Colon (tissue), 2 donors: ENCODE results near the gene GPR146.
"Not testable (repeated sequence)": the region's sequence is repeated elsewhere in the genome, so short reads cannot be mapped to it uniquely, and the experiment has no call there.

Experiments used
- FAIRE-seq: peaks from 2 replicates; lab custom pipeline; 2012; peaks lifted over from hg19 to GRCh38; lab: Jason Lieb, UNC
- donor health status: control.
- donor health status: control.

Gene GPR146

GRCh38 chr7:1025743-1026581, 18.4 kb upstream of the GPR146 start:
- no peak for FAIRE-seq

GRCh38 chr7:1026721-1027161, 17.6 kb upstream of the GPR146 start:
- no peak for FAIRE-seq

- FAIRE-seq: no peak
Observed at GRCh38 chr7:1027242-1028043, 16.9 kb upstream of the GPR146 start.

DNA sequence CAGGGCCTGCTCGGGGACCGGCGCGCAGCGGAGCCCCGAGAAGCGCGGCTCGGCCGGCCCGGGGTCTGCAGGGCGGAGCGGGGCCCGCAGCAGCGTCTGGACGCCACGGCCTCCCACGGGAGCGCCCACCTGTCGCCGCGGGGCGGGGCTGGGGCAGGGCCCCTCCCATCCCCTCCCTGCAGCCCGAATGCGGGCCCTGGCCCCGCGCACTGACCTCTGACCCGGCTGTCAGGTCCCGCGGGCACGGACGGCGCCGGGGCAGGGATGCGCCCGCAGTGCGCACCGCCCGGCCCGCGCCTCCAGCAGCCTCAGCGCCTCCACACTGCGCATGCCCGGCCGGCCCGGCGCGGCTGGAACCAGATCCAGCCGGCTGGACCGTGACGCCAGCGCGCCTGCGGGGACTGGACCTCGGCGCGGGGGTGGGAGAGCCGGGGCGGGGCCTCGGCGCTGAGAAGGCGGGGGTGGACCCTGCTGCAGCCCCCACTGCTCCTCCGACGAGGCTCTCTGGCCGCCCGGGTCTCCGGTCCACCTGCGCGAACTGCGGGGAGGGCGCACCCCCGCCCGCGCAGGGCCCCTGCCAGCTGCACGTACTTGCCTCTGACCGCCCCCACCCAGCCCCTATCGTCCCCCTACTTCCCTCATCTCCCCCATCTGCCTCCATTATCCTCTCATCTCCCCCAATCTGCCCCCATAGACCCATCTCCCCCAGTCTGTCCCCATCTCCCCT, 16.1 kb upstream of the GPR146 start:
- FAIRE-seq: no peak

DNA sequence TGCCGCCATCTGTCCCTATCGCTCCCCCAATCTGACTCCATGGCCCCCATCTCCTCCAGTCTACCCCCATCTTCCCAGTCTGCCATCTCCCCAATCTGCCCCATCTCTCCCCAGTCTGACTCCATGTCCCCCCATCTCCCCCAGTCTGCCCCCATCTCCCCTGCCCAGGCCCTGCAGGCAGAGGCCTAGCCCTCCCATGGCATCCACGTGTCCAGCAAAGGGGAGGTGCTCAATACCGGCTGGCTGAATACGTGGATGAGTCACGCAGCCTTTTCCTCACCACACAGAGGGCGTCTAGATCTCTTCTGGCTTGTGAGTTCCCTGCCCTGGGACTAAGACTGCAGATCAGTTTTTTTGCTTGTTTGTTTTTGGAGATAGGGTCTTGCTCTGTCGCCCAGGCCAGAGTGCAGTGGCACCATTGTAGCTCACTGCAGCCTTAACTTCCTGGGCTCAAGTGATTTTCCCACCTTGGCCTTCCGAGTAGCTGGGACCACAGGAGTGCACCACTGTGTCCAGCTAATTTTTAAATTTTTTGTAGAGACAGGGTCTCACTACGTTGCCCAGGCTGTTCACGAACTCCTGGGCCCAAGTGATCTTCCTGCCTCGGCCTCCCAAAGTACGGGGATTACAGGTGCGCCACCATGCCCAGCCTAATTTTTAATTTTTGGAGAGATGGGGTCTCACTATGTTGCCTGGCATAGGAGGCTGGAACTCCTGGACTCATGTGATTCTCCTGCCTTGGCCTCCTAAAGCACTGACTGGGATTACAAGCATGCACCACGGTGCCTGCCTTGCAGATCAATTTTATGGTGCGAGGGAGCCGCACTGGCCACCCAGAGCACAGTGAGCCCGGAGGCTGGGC, 15.3 kb upstream of the GPR146 start:
- no peak for FAIRE-seq

- no peak for FAIRE-seq
Observed at GRCh38 chr7:1029637-1030443, 14.5 kb upstream of the GPR146 start.

GRCh38 chr7:1030444-1031070, 13.8 kb upstream of the GPR146 start:
- FAIRE-seq: no peak

- FAIRE-seq: no peak
Observed at GRCh38 chr7:1031716-1032455, 12.5 kb upstream of the GPR146 start.

DNA sequence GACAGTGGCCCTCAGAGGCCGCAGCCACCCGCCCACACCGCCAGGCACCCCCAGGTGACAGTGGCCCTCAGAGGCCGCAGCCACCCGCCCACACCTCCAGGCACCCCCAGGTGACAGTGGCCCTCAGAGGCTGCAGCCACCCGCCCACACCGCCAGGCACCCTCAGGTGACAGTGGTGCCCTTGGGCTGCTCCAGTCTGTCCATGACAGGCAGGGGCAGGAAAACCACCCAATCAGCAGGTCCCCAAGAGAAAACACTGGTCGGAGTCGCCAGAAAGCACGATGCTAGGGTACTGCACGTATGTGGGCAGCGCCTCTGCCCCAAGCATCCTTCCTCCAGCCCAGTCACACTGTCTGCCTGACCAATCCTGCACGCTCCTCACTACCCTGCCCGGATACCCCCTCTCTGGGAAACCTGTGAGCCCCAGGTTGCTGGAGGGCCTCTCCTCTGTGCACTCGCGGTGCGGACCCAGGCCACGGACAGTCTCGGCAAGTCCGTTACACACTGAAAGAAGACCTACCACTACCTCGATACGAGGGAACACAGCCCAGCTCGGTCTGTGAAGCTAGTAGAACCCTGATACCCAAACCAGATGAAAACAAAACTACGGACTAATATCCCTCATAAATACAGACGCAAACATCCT, 11.7 kb upstream of the GPR146 start:
- FAIRE-seq: no peak

- no peak for FAIRE-seq
Observed at GRCh38 chr7:1033546-1034145, 10.7 kb upstream of the GPR146 start.

DNA sequence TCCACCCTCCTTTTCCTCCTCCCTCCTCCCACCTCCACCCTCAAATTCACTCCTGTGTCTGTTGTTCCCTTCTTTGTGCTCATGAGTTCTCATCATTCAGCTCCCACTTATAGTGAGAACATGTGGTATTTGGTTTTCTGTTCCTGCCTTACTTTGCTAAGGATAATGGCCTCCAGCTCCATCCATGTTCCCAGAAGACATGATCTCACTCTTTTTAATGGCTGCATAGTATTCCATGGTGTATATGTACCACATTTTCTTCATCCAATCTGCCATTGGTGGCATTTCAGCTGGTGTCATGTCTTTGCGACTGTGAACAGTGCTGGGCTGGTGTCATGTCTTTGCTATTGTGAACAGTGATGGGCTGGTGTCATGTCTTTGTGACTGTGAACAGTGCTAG, 9.6 kb upstream of the GPR146 start:
- not testable (repeated sequence) for FAIRE-seq

- not testable (repeated sequence) for FAIRE-seq
Observed at GRCh38 chr7:1036164-1036928, 8.0 kb upstream of the GPR146 start.

GRCh38 chr7:1040233-1040632, 4.1 kb upstream of the GPR146 start:
- FAIRE-seq: not testable (repeated sequence)

DNA sequence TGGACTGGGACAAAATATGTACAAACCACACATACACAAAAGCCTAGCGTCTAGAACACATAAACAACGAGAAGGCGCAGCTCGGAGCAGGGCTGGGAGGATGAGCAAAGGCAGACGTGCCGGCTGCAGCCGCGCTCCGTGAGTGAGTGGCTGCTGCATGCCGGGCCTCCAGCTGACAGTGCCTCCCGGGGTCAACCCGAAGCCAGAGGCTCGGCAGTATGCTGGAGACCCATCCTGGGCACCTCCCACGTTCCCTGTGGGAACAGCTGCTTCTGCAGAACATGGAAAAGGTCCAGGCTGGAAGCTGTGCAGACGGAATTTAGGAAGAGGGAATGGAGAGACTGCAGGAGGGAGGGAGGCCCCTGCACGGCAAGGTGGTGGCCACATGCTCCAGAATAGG, 3.6 kb upstream of the GPR146 start:
- FAIRE-seq: no peak

GRCh38 chr7:1041551-1042491, 2.5 kb upstream of the GPR146 start:
- no peak for FAIRE-seq

- no peak for FAIRE-seq
Observed at GRCh38 chr7:1042492-1042833, 1.9 kb upstream of the GPR146 start.
